AG04450 (cell line): ENCODE measurements around the gene CCP110. TPM values are rescaled to one million over a fixed set of nuclear protein-coding genes. Genes with fewer than 3 reads are reported as not detected.

ENCODE experiments used
- CTCF ChIA-PET: fragments of 300-600, 350-600 bp; formaldehyde crosslinking; extraction: SDS; loops from one replicate; lab custom pipeline; 2022; ENCODE audit warnings: antibody characterized with exemption, inconsistent platforms; lab: Charles Lee
- POLR2A ChIA-PET: fragments of 350-600 bp; formaldehyde crosslinking; extraction: SDS; loops from one replicate; lab custom pipeline; 2021; ENCODE audit warnings: antibody characterized with exemption, inconsistent platforms; lab: Yijun Ruan, JAX
- DNase-seq: peaks from one replicate; pipeline ENCODE4 v3.0.0-alpha.2; 2011; ENCODE audit warnings: low read depth, low spot score
- H3K27ac ChIP-seq: one replicate; pipeline ENCODE4 v1.5.1; 2012; ENCODE audit warnings: low read depth, low read length, control low read depth
- H3K27me3 ChIP-seq: one replicate; pipeline ENCODE4 v1.6.0; 2012; ENCODE audit warnings: low read length; ENCODE audit not compliant: control insufficient read depth, insufficient read depth
- H3K4me3 ChIP-seq: 2 replicates; pipeline ENCODE4 v1.5.1; 2011; ENCODE audit warnings: mild to moderate bottlenecking, low read depth, low read length, control low read depth
- H3K9me3 ChIP-seq: 2 replicates; pipeline ENCODE4 v1.5.1; 2012; ENCODE audit warnings: low read length; ENCODE audit not compliant: control insufficient read depth, insufficient read depth
- polyA plus RNA-seq: library from polyadenylated mRNA; depleted of rRNA; stranded (reverse); fragments of >200 nt; gene quantifications from 2 replicates; pipeline ENCODE4 v1.2.3, GENCODE V29; 2011
- TF ChIP-seq, protein P1 (sequence below): IDR thresholded peaks from 2 replicates; pipeline ENCODE4 v1.5.1; 2011; ENCODE audit warnings: low read depth, low read length, control low read depth, inconsistent platforms

CCP110 gene
- polyA plus RNA-seq, 1 experiment = 8.5 TPM

DNA sequence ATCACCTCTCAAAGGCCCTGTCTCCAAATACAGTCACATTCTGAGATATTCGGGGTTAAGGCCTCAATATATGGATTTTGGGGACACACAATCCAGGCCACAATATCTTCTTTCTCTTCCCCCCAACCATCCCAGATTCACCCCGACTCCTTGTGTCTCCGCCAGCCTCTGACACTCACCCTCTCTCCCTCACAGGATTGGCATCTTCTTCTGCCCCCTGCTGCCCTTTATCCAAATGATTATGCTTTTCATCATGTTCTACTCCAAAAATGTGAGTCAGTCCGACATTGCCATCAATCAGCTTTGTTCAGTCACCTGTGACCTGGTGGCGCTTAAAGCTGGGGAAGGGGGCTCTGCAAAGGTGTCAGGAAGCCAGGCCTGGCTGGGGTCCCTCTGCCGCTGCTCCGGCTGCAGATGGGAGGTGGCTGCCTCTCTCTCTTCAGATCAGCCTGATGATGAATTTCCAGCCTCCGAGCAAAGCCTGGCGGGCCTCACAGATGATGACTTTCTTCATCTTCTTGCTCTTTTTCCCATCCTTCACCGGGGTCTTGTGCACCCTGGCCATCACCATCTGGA lies 36.9 kb upstream of the CCP110 start:
- Histone ChIP-seq H3K4me3 (no peak overlapping the region), H3K27me3 (no peaks in the 10 kb centered on the region), H3K27ac (no peak overlapping the region), H3K9me3 (no peaks in the 10 kb centered on the region)
- TF ChIP-seq, protein P1, sequence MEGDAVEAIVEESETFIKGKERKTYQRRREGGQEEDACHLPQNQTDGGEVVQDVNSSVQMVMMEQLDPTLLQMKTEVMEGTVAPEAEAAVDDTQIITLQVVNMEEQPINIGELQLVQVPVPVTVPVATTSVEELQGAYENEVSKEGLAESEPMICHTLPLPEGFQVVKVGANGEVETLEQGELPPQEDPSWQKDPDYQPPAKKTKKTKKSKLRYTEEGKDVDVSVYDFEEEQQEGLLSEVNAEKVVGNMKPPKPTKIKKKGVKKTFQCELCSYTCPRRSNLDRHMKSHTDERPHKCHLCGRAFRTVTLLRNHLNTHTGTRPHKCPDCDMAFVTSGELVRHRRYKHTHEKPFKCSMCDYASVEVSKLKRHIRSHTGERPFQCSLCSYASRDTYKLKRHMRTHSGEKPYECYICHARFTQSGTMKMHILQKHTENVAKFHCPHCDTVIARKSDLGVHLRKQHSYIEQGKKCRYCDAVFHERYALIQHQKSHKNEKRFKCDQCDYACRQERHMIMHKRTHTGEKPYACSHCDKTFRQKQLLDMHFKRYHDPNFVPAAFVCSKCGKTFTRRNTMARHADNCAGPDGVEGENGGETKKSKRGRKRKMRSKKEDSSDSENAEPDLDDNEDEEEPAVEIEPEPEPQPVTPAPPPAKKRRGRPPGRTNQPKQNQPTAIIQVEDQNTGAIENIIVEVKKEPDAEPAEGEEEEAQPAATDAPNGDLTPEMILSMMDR = no peak
- no peak for DNase-seq
- ChIA-PET CTCF (no interaction called here), POLR2A (no interaction called here)

DNA sequence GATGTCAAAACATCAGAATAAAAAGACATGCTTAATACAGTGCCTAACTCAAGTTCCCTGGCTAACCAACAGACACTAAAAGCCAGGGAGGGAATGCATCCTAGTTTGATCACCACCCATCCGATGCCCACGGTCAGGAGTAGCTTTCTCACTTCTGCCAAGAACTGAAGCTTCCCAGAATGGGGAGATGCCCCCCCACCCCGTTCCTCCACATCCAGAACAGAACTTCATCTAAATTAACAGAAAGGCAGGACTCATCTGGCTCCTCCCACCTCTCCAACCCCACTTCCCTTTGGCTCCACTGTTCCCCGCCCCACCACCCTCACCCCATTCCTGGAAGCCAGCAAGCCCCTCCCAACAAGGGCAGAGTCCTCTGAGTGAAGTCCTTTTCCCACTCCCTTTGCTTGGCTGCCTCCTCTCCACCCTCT lies 35.5 kb upstream of the CCP110 start:
- CTCF ChIA-PET = interaction anchor here (1.1 kb wide), 1 partner anchor 15 kb away, joined by 3 read pairs; no protein-coding TSS in a partner anchor
- TF ChIP-seq, protein P1 = no peak
- no peaks in the 10 kb centered on the region for H3K27me3 ChIP-seq
- no peak for DNase-seq
- H3K9me3 ChIP-seq = no peaks in the 10 kb centered on the region
- POLR2A ChIA-PET = no interaction called here
- no peak overlapping the region for H3K27ac ChIP-seq
- H3K4me3 ChIP-seq = no peak overlapping the region

DNA sequence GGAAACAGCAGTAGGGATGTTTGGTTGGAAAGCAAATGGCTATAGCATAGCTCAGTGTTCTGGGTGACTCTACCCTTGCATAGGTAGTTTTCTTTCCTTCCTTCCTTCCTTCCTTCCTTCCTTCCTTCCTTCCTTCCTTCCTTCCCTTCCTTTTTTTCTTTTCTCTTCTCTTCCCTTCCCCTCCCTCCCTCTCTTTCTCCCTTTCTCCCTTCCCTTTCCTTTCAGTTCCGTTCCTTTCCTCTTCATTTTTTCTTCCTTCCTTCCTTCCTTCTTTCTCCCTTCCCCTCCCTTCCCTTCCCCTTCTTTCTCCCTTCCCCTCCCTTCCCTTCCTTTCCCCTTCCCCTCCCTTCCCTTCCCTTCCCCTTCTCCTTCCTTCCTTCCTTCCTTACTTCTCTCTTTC lies 33.1 kb upstream of the CCP110 start:
- Histone ChIP-seq H3K27me3 (no peaks in the 10 kb centered on the region), H3K9me3 (no peaks in the 10 kb centered on the region), H3K4me3 (no peak overlapping the region), H3K27ac (no peak overlapping the region)
- POLR2A ChIA-PET = no interaction called here
- DNase-seq = no peak
- TF ChIP-seq, protein P1 = no peak
- CTCF ChIA-PET = interaction anchor here (2.5 kb wide), 1 partner anchor 12 kb away, joined by 13 read pairs; no protein-coding TSS in a partner anchor

DNA sequence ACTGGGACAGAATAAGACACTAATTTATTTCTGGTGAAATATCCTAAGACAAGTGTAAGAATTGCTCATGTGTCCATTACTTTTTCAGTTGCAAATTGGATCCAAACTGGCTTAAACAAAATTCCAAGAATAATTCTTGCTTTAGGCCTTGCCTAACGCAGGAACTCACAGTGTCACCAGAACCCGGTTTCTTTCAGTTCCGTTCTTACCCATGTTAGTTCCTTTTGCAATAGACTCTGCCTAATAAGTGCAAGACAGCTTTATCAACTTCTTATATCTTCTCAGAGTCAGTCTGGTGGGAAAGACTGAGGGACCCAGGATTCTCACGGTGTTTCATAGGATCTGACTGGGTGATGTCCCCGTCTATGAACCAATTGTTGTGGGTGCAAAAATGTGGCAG lies 26.6 kb upstream of the CCP110 start:
- ChIA-PET CTCF (no interaction called here), POLR2A (no interaction called here)
- H3K27ac ChIP-seq = no peak overlapping the region
- no peaks in the 10 kb centered on the region for H3K27me3 ChIP-seq
- TF ChIP-seq, protein P1 = no peak
- DNase-seq = no peak
- no peaks in the 10 kb centered on the region for H3K9me3 ChIP-seq
- no peak overlapping the region for H3K4me3 ChIP-seq

DNA sequence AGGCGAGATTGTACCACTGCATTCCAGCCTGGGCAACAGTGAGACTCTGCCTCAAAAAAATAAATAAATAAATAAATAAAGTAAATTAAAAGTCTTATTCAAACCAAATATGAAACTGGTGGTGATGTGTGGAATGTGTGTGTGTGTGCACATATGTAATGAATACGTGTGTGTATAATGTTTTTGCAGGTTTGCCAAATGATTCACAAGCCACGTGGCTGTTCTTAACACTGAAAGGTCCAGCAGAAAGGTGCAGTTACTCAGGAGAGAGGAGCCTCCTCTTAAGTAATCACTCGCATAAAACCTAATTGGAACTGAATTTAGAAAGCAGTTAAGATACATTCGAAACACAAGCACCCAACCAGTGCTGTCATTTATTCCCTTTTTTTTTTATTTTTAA lies 24.7 kb upstream of the CCP110 start:
- Histone ChIP-seq H3K27ac (no peak overlapping the region), H3K4me3 (no peak overlapping the region), H3K9me3 (no peaks in the 10 kb centered on the region), H3K27me3 (no peaks in the 10 kb centered on the region)
- no peak for DNase-seq
- TF ChIP-seq, protein P1 = no peak
- ChIA-PET POLR2A (no interaction called here), CTCF (no interaction called here)
